OCI-LY3 (cell line): ENCODE results near the gene EFNA5.

ENCODE experiments used
- CTCF ChIP-seq: fragments of 200-600, 300-600 bp; sonication (generic); IDR thresholded peaks from 2 replicates; pipeline ENCODE4 v1.5.1; 2014; ENCODE audit warnings: antibody characterized with exemption, low read length, low read depth
- EZH2phosphoT487 ChIP-seq: fragments of 200-600 bp; shearing (Covaris generic); IDR thresholded peaks from 2 replicates; pipeline ENCODE4 v1.6.1; 2018; ENCODE audit warnings: antibody characterized with exemption, mixed run types, low read depth

- TF ChIP-seq CTCF, result no peak
- no peak for TF ChIP-seq EZH2phosphoT487
Observed at GRCh38 chr5:107674655-107675054, 3.9 kb upstream of the EFNA5 start.
